Left lung (tissue), 10 donors: ENCODE data around the gene DNASE1L1. TPM values are rescaled to one million over a fixed set of nuclear protein-coding genes. Genes with fewer than 3 reads are reported as not detected.

ENCODE experiments used
- ATAC-seq: fragments of 200-7000 bp; cut with Tn5 transposase; one replicate; pipeline ENCODE4 v1.9.1; 2020; ENCODE audit warnings: moderate library complexity
- DNase-seq, 4 donors: peaks; one replicate each; pipeline ENCODE4 v3.0.0-alpha.2; 2013 to 2020
- H3K27ac ChIP-seq, 2 donors: fragments of 200-600 bp; sonication (generic) in 1 of 2; one replicate each; pipeline versions ENCODE4 v1.5.0 to v1.8.0; 2020 to 2021
- H3K27me3 ChIP-seq, 2 donors: fragments of 200-600 bp; sonication (generic) in 1 of 2; one replicate each; pipeline versions ENCODE4 v1.5.0 to v1.8.0; 2020 to 2021
- H3K36me3 ChIP-seq, 2 donors: fragments of 200-600 bp; sonication (generic) in 1 of 2; one replicate each; pipeline versions ENCODE4 v1.5.0 to v1.8.0; 2020 to 2021
- H3K4me1 ChIP-seq, 2 donors: fragments of 200-600 bp; one replicate each; pipeline ENCODE4 v1.8.0; 2021
- H3K4me3 ChIP-seq, 2 donors: fragments of 200-600 bp; sonication (generic) in 1 of 2; one replicate each; pipeline versions ENCODE4 v1.5.0 to v1.8.0; 2020 to 2021; ENCODE audit warnings: mild to moderate bottlenecking in 1 of 2
- H3K9me3 ChIP-seq, 2 donors: fragments of 200-600 bp; sonication (generic) in 1 of 2; one replicate each; pipeline versions ENCODE4 v1.5.0 to v1.8.0; 2020 to 2021
- CTCF ChIP-seq, 2 donors: fragments of 200-600 bp; sonication (generic) in 1 of 2; IDR thresholded peaks; one replicate each; pipeline versions ENCODE4 v1.5.0 to v1.8.0; 2021; ENCODE audit warnings: antibody characterized with exemption in 2 of 2
- intact Hi-C, 2 donors: fragments of 100-400 bp; cut with DNase I; formaldehyde crosslinking; loops; one replicate each; pipeline versions ENCODE4 v1.11.2 to v1.14.2; 2022
- polyA plus RNA-seq, 6 donors: library from polyadenylated mRNA; unstranded; fragments of 120-200 nt; gene quantifications; one replicate each; pipeline ENCODE4 v1.2.1, GENCODE V29; 2013; ENCODE audit not compliant: insufficient read length in 6 of 6
- total RNA-seq, 2 donors: library from RNA; stranded (reverse); fragmentation: NEBNext Ultra II Directional; extraction: Animal tissue kit (Norgen Biotek cat#: 25700); gene quantifications; one replicate each; pipeline ENCODE4 v1.2.1, GENCODE V29; 2021
- donor health status: DM: no; HTN: yes; CAD: no.
- donor health status: DM: no; HTN: no; CAD: no.

The DNASE1L1 gene
- total and polyA plus RNA-seq, 8 donors: 8.8 to 36.1 (median 10.4) TPM

- Histone ChIP-seq H3K4me1 (peaks cover 0 to 42% of the 10 kb centered on the region in 2 donors), H3K9me3 (no peaks in the 10 kb centered on the region), H3K27me3 (no peaks in the 10 kb centered on the region), H3K36me3 (no peaks in the 10 kb centered on the region), H3K27ac (peak overlapping the region; percentile 91 to 94), H3K4me3 (peak overlapping the region; percentile 50 to 68)
- TF ChIP-seq CTCF (IDR thresholded peaks at IDR 0.05): no peak
- intact Hi-C loops: no loop called here
- ATAC-seq (peak; percentile 80), DNase-seq (peak in 3 of 4 donors; percentile 63 to 85 (median 76))
These were observed 2.9 kb upstream of the DNASE1L1 start for GRCh38 chrX:154411981-154412340.

GRCh38 chrX:154408659-154409221 lies 314 bp downstream of the DNASE1L1 start:
- no peaks in the 10 kb centered on the region for H3K27me3 ChIP-seq
- no peak for TF ChIP-seq CTCF (IDR thresholded peaks at IDR 0.05)
- peaks cover 0 to 43% of the 10 kb centered on the region in 2 donors for H3K4me1 ChIP-seq
- H3K36me3 ChIP-seq: peaks cover 0 to 9% of the 10 kb centered on the region in 2 donors
- DNase-seq (no peak), ATAC-seq (no peak)
- H3K9me3 ChIP-seq: no peaks in the 10 kb centered on the region
- H3K4me3 ChIP-seq: peak overlapping the region; percentile 9 to 50
- intact Hi-C loops: no loop called here
- peak overlapping the region; percentile 41 to 87 for H3K27ac ChIP-seq

GRCh38 chrX:154404625-154405192 lies 4.3 kb downstream of the DNASE1L1 start:
- Histone ChIP-seq H3K27me3 (no peaks in the 10 kb centered on the region), H3K27ac (no peak overlapping the region), H3K4me3 (no peak overlapping the region), H3K4me1 (peaks cover 0 to 28% of the 10 kb centered on the region in 2 donors), H3K36me3 (peaks cover 0 to 46% of the 10 kb centered on the region in 2 donors), H3K9me3 (no peaks in the 10 kb centered on the region)
- intact Hi-C loops: no loop called here
- DNase-seq (no peak), ATAC-seq (no peak)
- TF ChIP-seq CTCF (IDR thresholded peaks at IDR 0.05): no peak

GRCh38 chrX:154403858-154404257 lies 5.2 kb downstream of the DNASE1L1 start:
- TF ChIP-seq CTCF (IDR thresholded peaks at IDR 0.05): no peak
- peaks cover 0 to 30% of the 10 kb centered on the region in 2 donors for H3K4me1 ChIP-seq
- peaks cover 0 to 54% of the 10 kb centered on the region in 2 donors for H3K36me3 ChIP-seq
- no peak for ATAC-seq
- H3K9me3 ChIP-seq: no peaks in the 10 kb centered on the region
- no peak overlapping the region for H3K27ac ChIP-seq
- no peak for DNase-seq
- intact Hi-C loops: no loop called here
- no peaks in the 10 kb centered on the region for H3K27me3 ChIP-seq
- H3K4me3 ChIP-seq: no peak overlapping the region

GRCh38 chrX:154403192-154403591 lies 5.9 kb downstream of the DNASE1L1 start:
- intact Hi-C loops: no loop called here

More at GRCh38 chrX:154403192-154403591, 5.9 kb downstream of the DNASE1L1 start:
- ATAC-seq (no peak), DNase-seq (no peak)
- no peaks in the 10 kb centered on the region for H3K9me3 ChIP-seq
- TF ChIP-seq CTCF (IDR thresholded peaks at IDR 0.05): no peak
- H3K36me3 ChIP-seq: peaks cover 0 to 54% of the 10 kb centered on the region in 2 donors
- H3K4me3 ChIP-seq: no peak overlapping the region
- peaks cover 0 to 26% of the 10 kb centered on the region in 2 donors for H3K4me1 ChIP-seq
- H3K27me3 ChIP-seq: no peaks in the 10 kb centered on the region
- no peak overlapping the region for H3K27ac ChIP-seq
